Immature natural killer cell (primary cell): ENCODE measurements around the gene ATP5PO. TPM values are rescaled to one million over a fixed set of nuclear protein-coding genes. Genes with fewer than 3 reads are reported as not detected.

ENCODE experiments used
- DNase-seq, 3 donors: peaks; one replicate each; pipeline ENCODE4 v3.0.0; 2022; ENCODE audit warnings: mixed read lengths in 1 of 3
- H3K27ac Mint-ChIP-seq, 6 donors: one replicate each; pipeline ENCODE4 v1.8.0; 2020; ENCODE audit warnings: mixed read lengths in 6 of 6, mild to moderate bottlenecking in 5 of 6, inconsistent platforms in 4 of 6, moderate library complexity in 3 of 6
- H3K27me3 Mint-ChIP-seq, 3 donors: one replicate each; pipeline ENCODE4 v1.8.0; 2020 to 2021; ENCODE audit warnings: low read depth in 3 of 3, mild to moderate bottlenecking in 3 of 3, mixed read lengths in 3 of 3, moderate library complexity in 3 of 3, inconsistent platforms in 1 of 3
- H3K36me3 Mint-ChIP-seq, 3 donors: one replicate each; pipeline ENCODE4 v1.8.0; 2020; ENCODE audit warnings: mixed read lengths in 3 of 3, inconsistent platforms in 2 of 3, mild to moderate bottlenecking in 2 of 3
- H3K4me1 Mint-ChIP-seq, 2 donors: one replicate each; pipeline ENCODE4 v1.8.0; 2020; ENCODE audit warnings: inconsistent platforms in 2 of 2, mild to moderate bottlenecking in 2 of 2, mixed read lengths in 2 of 2, moderate library complexity in 1 of 2
- H3K4me3 Mint-ChIP-seq, 5 donors: one replicate each; pipeline ENCODE4 v1.8.0; 2020; ENCODE audit warnings: mild to moderate bottlenecking in 5 of 5, mixed read lengths in 5 of 5, inconsistent platforms in 3 of 5, moderate library complexity in 3 of 5
- H3K9me3 Mint-ChIP-seq, 6 donors: one replicate each; pipeline ENCODE4 v1.8.0; 2020; ENCODE audit warnings: mild to moderate bottlenecking in 6 of 6, mixed read lengths in 6 of 6, inconsistent platforms in 4 of 6, moderate library complexity in 3 of 6
- polyA plus RNA-seq, 3 donors: library from polyadenylated mRNA; unstranded; fragments of 300-500 nt; fragmentation: Illumina TruSeq; gene quantifications; one replicate each; pipeline ENCODE4 v1.2.3, GENCODE V29; 2021

ATP5PO gene
- polyA plus RNA-seq, 3 donors from 2014 or later = 280 to 387 (median 352) TPM

DNA sequence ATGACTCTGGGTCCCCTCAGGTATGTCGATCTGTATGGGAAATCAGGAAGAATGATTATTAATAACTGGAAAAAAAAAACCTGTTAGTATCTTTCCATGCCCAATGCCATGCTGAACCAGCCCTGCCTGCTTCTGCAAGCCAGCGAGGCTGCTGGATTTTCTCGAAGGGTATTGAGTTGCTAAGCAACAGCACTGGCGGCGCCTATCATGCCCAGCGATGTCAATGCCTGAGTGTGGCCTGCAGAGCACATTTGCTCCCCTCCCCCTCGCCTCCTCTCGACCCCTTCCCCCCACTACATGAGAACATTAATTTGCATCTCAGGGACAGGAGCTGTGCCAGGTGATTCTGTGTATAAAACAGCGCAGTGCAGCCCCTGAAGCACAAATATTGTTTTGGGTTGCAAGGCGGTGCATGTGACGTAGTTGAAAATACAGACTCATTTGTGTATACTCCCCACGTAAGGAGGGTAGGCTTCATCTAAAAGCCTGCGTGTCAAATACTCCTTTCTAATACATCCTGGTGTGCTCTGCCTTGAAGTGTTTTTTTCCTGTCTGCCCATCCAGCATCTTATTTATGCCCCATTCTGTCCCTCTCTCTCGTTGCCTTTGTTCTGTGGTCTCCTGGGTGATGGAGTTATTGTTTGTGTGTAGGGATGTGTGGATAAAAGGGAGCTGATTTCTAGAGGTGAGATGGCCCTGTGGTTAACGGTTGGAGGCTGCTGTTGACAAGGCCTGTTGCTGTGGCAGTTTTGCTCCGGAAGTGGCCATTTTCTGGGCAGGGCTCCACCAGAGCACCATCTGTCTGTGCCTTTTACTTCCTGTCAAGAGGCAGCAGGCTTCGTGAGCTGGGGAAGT, 32.7 kb upstream of the ATP5PO start:
- peaks cover 14 to 25% (median 15%) of the 10 kb centered on the region in 3 donors for H3K27me3 Mint-ChIP-seq

DNA sequence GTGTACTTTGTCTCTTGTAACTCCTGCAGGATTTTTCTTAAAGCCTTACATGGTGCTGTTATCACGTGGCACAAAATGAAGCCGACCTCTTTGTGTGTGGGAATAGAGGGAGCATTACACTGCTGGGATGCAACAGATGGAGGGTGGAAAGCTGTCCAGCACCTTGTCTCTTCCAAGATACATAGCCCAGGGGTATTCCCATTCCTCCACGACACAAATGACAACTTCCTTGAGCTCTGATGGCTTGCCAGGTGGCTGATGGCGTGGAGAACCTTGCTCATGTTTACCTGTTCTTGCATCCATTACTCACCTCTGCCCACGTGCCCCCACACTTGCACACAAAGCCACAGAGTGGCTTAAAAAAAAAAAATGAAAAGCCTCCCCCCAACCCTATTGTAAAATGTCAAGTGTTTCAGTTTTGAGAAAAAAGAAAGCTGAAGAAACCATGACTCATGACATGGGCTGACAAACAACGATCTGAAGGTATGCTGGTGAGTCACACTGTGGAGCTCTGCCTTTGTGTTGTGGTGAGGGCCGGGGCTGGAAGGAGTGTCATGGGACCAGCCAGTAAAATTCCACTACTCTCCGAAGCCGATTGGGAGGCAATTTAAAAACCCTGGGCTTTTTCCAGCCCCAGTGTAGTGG, 32.0 kb upstream of the ATP5PO start:
- DNase-seq = peak; percentile 86 to 88 (median 86)
- Mint-ChIP-seq H3K4me3 (peak overlapping the region; percentile 61 to 82 (median 76)), H3K9me3 (no peaks in the 10 kb centered on the region), H3K27me3 (peaks cover 14 to 25% (median 15%) of the 10 kb centered on the region in 3 donors), H3K27ac (peak overlapping the region; percentile 96 to 99 (median 98)), H3K4me1 (peaks cover 71 to 80% of the 10 kb centered on the region in 2 donors), H3K36me3 (no peaks in the 10 kb centered on the region)

More for the DNA sequence above, 32.7 kb upstream of the ATP5PO start:
- Mint-ChIP-seq H3K4me3 (peak overlapping the region; percentile 61 to 82 (median 76)), H3K4me1 (peaks cover 79 to 87% of the 10 kb centered on the region in 2 donors), H3K27ac (peak overlapping the region; percentile 96 to 99 (median 98)), H3K36me3 (no peaks in the 10 kb centered on the region), H3K9me3 (no peaks in the 10 kb centered on the region)
- DNase-seq = peak; percentile 95 to 96 (median 96)

DNA sequence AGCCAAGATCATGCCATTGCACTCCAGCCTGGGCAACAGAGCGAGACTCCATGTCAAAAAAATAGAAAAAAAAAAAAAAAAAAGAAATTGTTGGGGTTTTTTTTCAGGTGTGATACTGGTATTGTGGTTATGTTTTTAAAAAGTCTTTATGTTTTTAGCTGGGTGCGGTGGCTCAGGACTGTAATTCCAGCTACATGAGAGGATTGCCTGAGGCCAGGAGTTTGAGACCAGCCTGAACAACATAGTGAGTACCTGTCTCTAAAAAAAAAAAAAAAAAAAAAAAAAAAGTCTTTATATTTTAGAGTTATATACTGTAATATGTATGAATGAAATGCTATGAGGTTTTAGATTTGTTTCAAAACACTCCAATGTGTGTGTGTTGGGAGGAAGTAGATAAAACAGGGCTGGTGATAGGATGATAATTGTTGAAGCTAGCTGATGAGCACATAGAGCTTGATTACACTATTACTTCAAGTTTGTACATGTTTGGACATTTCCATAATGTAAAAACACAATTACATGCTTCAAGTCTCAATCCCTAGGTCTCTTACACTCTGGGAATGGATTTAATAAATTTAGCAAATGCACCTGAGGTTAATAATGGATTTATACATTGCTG, 30.2 kb upstream of the ATP5PO start:
- Mint-ChIP-seq H3K4me1 (peaks cover 59 to 64% of the 10 kb centered on the region in 2 donors), H3K9me3 (no peaks in the 10 kb centered on the region), H3K36me3 (no peaks in the 10 kb centered on the region), H3K4me3 (peak overlapping the region in 3 of 5 donors; percentile 17 to 57 (median 37)), H3K27ac (peak overlapping the region; percentile 96 to 99 (median 98)), H3K27me3 (peaks cover 14 to 25% (median 15%) of the 10 kb centered on the region in 3 donors)
- DNase-seq = no peak

DNA sequence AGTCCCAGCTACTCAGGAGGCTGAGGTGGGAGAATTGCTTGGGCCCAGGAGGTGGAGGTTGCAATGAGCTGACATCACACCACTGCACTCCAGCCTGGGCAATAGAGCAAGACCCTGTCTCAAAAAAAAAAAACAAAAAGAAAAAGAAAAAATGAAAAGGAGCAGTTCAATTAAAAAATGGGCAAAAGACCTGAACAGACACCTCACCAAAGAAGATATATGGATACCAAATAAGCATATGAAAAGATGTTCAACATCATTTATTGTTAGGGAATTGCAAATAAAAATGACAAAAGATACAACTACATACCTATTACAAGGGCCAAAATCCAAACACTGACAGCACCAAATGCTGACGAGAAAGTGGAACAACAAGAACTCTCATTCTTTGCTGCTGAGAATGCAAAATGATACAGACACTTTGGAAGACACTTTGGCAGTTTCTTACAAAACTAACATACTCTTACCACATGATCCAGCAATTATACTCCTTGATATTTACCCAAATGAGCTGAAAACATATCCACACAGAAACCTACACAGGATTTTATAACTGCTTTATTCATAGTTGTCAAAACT, 28.7 kb upstream of the ATP5PO start:
- Mint-ChIP-seq H3K9me3 (no peaks in the 10 kb centered on the region), H3K27me3 (peaks cover 12 to 17% (median 15%) of the 10 kb centered on the region in 3 donors), H3K27ac (peak overlapping the region in 5 of 6 donors; percentile 21 to 80 (median 72)), H3K4me3 (no peak overlapping the region), H3K36me3 (no peaks in the 10 kb centered on the region), H3K4me1 (peaks cover 46 to 49% of the 10 kb centered on the region in 2 donors)
- DNase-seq = no peak

DNA sequence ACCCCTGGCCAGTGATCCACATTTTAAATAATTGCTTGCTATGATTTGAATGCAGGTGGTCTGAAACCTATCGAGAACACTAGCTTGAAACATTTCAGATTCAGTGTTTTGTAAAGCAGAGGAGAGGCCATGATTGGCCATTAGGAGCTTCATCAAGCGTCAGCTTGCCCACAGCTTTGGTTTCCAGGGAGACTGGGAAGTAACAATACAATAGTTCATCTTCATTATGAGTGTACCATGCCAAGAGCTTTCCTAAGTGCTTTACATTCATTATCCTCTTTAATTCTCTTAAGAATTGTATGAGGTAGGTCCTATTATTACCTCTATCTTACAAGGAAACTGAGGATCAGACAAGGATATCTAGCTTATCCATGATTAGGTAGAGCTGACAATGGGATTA, 27.7 kb upstream of the ATP5PO start:
- no peak for DNase-seq
- H3K4me3 Mint-ChIP-seq = no peak overlapping the region
- peak overlapping the region in 1 of 6 donors; percentile 40 for H3K27ac Mint-ChIP-seq
- H3K4me1 Mint-ChIP-seq = peaks cover 40 to 44% of the 10 kb centered on the region in 2 donors
- H3K9me3 Mint-ChIP-seq = no peaks in the 10 kb centered on the region
- H3K36me3 Mint-ChIP-seq = no peaks in the 10 kb centered on the region
- peaks cover 8% of the 10 kb centered on the region in 3 donors for H3K27me3 Mint-ChIP-seq

DNA sequence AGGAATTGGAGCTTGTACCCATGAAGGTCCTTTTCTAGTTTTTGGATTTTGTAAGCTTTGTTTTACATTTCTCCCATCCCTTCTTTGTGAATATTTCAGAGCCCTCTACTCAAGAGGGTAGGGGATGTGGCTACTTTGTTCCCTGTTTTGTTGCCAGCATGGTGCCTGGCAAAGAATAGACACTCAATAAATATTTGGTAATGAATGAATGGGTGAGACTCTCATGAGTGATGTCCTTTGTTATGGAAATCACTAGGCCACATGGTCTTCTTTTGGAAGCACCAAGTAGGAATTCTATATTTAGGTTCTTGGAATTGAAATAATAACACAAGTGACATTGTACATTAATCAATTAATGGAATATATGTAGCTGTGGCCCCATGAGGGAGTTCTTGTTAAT, 26.8 kb upstream of the ATP5PO start:
- peaks cover 40 to 44% of the 10 kb centered on the region in 2 donors for H3K4me1 Mint-ChIP-seq
- H3K27me3 Mint-ChIP-seq = peaks cover 0 to 3% (median 0%) of the 10 kb centered on the region in 3 donors
- peak overlapping the region in 1 of 6 donors; percentile 59 for H3K27ac Mint-ChIP-seq
- no peak overlapping the region for H3K4me3 Mint-ChIP-seq
- no peaks in the 10 kb centered on the region for H3K36me3 Mint-ChIP-seq
- H3K9me3 Mint-ChIP-seq = no peaks in the 10 kb centered on the region
- no peak for DNase-seq

DNA sequence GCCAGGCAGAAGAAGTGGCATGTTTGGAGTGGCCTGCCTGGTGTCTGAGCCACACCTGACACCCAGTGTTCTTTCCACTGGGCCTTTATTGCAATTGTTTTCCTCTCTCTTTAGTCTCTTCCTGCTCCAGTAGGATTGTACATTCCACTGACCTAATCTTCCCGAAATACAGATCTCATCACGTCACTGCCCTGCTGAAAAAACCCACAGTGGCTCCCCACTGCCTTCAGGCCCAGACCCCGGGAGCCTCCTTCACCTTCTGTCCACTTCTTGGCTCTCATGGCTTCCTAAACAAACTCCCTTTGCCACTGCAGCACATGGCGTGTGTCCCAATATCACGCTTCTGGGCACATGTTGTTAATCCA, 25.3 kb upstream of the ATP5PO start:
- Mint-ChIP-seq H3K4me1 (peaks cover 40 to 44% of the 10 kb centered on the region in 2 donors), H3K36me3 (no peaks in the 10 kb centered on the region), H3K9me3 (no peaks in the 10 kb centered on the region), H3K4me3 (no peak overlapping the region), H3K27ac (peak overlapping the region in 4 of 6 donors; percentile 38 to 74 (median 50)), H3K27me3 (peaks cover 0 to 3% (median 0%) of the 10 kb centered on the region in 3 donors)
- no peak for DNase-seq

DNA sequence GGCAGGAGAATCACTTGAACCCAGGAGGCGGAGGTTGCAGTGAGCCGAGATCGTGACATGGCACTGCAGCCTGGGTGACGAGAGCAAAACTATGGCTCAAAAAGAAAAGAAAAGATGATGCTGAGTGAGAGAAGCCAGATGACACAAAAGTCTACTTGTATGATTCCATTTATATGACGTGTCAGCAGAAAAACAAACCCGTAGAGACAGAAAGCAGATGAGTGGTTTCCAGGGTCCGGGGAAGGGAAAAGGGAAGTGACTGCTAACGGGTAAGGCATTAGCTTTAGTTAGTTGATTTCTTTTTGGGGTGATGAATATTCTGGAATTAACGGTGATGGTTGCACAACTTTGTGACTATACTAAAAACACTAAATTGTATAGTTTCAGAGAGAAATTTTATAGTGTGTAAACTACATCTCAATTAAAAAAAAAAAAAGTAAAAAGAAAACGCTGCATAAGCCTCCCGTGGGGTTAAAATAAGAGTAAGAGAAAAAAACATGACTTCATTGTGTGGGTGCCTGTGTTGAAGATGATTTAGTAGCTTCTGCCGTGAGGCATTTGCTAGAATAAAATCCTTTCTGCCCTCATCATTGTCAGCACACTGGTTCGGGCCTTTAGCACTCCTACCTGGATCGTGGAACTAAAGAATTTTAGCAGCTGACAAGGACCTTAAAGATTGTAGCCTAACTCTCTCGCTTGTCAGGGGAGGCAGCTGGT, 24.7 kb upstream of the ATP5PO start:
- H3K4me1 Mint-ChIP-seq = peaks cover 39 to 46% of the 10 kb centered on the region in 2 donors
- H3K27ac Mint-ChIP-seq = peak overlapping the region in 3 of 6 donors; percentile 12 to 57 (median 27)
- H3K36me3 Mint-ChIP-seq = no peaks in the 10 kb centered on the region
- H3K9me3 Mint-ChIP-seq = no peaks in the 10 kb centered on the region
- no peak for DNase-seq
- H3K27me3 Mint-ChIP-seq = peaks cover 0 to 3% (median 0%) of the 10 kb centered on the region in 3 donors
- no peak overlapping the region for H3K4me3 Mint-ChIP-seq

DNA sequence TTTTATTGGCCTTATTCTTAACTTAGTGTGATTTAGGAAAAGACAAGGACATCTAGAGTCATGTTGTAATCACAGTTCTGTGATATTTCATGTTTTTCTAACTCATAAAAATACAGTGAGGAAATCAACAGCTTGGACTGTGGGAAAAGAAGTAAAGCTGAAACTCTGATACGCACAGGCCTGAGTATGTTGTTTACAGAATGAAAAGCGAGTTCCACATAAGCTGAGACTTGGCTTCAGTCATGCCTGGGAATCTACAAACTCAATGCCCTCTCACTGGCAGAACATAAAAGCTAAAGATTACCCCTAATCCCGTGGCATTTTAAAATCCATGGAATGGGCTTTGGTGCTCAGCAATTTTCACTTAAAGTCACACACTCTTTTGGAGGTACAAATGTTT, 23.6 kb upstream of the ATP5PO start:
- H3K36me3 Mint-ChIP-seq = no peaks in the 10 kb centered on the region
- no peak overlapping the region for H3K4me3 Mint-ChIP-seq
- H3K27me3 Mint-ChIP-seq = peaks cover 0 to 3% (median 0%) of the 10 kb centered on the region in 3 donors
- H3K27ac Mint-ChIP-seq = peak overlapping the region in 2 of 6 donors; percentile 30 to 87
- DNase-seq = no peak
- peaks cover 34 to 43% of the 10 kb centered on the region in 2 donors for H3K4me1 Mint-ChIP-seq
- H3K9me3 Mint-ChIP-seq = no peaks in the 10 kb centered on the region

DNA sequence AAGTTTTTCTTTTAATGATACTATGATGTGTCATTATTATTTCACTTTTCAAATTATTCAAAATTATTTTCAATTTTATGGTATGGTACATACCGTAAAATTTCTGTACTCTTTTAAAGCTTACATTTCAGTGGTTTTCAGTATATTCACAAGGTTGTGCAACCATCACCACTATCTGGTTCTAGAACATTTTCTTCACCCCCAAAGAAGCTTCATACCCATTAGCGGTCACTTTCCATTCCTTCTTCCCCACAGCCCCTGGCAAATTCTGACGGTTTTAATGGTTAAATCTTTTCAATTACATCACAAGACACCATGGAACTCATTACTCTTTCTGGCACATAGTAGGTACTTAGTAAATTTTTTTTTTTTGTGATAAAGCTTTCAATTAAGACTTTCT, 22.8 kb upstream of the ATP5PO start:
- Mint-ChIP-seq H3K4me3 (peak overlapping the region in 1 of 5 donors; percentile 70), H3K4me1 (peaks cover 34 to 42% of the 10 kb centered on the region in 2 donors), H3K27ac (peak overlapping the region in 4 of 6 donors; percentile 81 to 93 (median 87)), H3K9me3 (no peaks in the 10 kb centered on the region), H3K36me3 (no peaks in the 10 kb centered on the region), H3K27me3 (peaks cover 0 to 3% (median 0%) of the 10 kb centered on the region in 3 donors)
- no peak for DNase-seq

DNA sequence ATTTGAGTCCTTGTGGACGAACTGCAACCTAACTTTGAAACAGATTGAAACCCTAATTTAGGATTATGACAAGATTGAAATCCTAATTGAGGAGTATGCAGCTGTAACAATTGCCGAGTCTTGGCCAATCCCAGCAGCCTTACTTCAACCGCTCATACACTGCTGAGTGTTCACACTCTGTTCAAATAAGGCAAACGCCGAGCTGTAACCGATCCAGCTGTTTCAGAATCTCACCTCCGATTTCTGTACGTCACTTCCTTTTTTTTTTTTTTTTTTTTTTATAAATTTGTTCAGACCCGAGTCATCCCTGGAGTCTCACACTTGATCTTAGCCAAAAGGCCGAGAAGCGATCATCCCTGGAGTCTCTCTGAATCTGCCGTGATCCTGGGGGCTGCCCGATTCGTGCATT, 22.3 kb upstream of the ATP5PO start:
- Mint-ChIP-seq H3K27ac (peak overlapping the region in 4 of 6 donors; percentile 53 to 93 (median 87)), H3K27me3 (peaks cover 0 to 3% (median 0%) of the 10 kb centered on the region in 3 donors), H3K4me3 (peak overlapping the region in 1 of 5 donors; percentile 70), H3K9me3 (no peaks in the 10 kb centered on the region), H3K4me1 (peaks cover 36 to 45% of the 10 kb centered on the region in 2 donors), H3K36me3 (no peaks in the 10 kb centered on the region)
- DNase-seq = peak in 1 of 3 donors; percentile 56

DNA sequence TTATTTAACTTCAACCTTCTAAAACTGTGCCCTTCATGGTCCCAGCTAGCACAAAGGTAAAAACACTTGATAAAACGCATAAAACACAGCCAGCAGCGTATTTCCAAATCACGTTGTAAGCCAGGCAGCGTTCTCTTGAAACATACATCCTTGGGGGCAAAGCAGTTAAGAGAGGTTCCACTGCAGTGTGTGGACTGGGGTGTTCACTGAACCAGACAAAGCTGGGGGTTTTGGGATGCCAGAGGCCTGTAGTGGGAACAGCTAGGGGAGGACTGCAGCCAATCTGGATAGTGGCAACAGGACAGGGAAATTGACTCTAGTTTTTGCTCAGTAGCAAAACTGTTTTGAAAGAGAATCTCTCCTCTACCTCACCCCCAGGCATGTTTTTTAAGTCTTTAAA, 21.5 kb upstream of the ATP5PO start:
- peaks cover 0 to 7% (median 5%) of the 10 kb centered on the region in 3 donors for H3K27me3 Mint-ChIP-seq

More for the DNA sequence above, 21.5 kb upstream of the ATP5PO start:
- Mint-ChIP-seq H3K9me3 (no peaks in the 10 kb centered on the region), H3K27ac (peak overlapping the region in 5 of 6 donors; percentile 77 to 93 (median 87)), H3K4me1 (peaks cover 44 to 53% of the 10 kb centered on the region in 2 donors), H3K36me3 (no peaks in the 10 kb centered on the region), H3K4me3 (peak overlapping the region in 4 of 5 donors; percentile 40 to 71 (median 56))
- DNase-seq = no peak
